Measurements from ENCODE around the gene WDPCP. TPM values are rescaled to one million over a fixed set of nuclear protein-coding genes. Genes with fewer than 3 reads are reported as not detected.

The WDPCP gene
- total and polyA plus RNA-seq, 2 of the 13 experiments (the other 11 are each of a cell fraction or from before 2014, with no cell fraction given), result 2.9 to 5.2 TPM

GRCh38 chr2:63572001-63572400 is 16.3 kb downstream of the WDPCP start:
- DNase-seq (ENCODE audit: low spot score) (no peak), FAIRE-seq (no peak), ATAC-seq (no peak)
- Histone ChIP-seq H3K36me3 (replicated peaks in 1 of 2; ENCODE audit: control insufficient read depth in 1 of 2, insufficient read depth in 2 of 2, low read length in 2 of 2) (no peaks in the 10 kb centered on the region), H4K20me1 (ENCODE audit: insufficient read depth, low read length) (no peaks in the 10 kb centered on the region), H3K9ac (ENCODE audit: insufficient read depth, low read depth, low read length) (no peak overlapping the region), H3K4me2 (ENCODE audit: low read depth, low read length) (no peak overlapping the region), H3K4me1 (ENCODE audit: insufficient read depth, low read length) (peaks cover 7% of the 10 kb centered on the region; the same call in 1 of the 2 replicates), H3K4me3 (replicated peaks in 1 of 3; ENCODE audit: insufficient read depth in 1 of 3, low read depth in 2 of 3, low read length in 3 of 3) (no peak overlapping the region), H3K27ac (ENCODE audit: extremely low read length, insufficient read depth, low read length) (no peak overlapping the region), H3K9me3 (ENCODE audit: low read length) (peaks cover 6% of the 10 kb centered on the region; the same call in 1 of the 2 replicates), H3K27me3 (ENCODE audit: control insufficient read depth in 1 of 2, insufficient read depth in 2 of 2, low read length in 2 of 2) (no peaks in the 10 kb centered on the region), H2AFZ (ENCODE audit: low read length) (no peak overlapping the region), H3K79me2 (ENCODE audit: insufficient read depth, low read length) (no peaks in the 10 kb centered on the region)
- CTCF ChIA-PET (ENCODE audit: low intra/inter-chr PET ratio, low total read pairs), result no interaction called here
- POLR2A ChIA-PET, result no interaction called here
- no TSS peak for BruUV-seq (replicated peaks)
- intact Hi-C loops (cut with micrococcal nuclease; ENCODE audit: unreplicated experiment) (no loop called here), in situ Hi-C loops (cut with HindIII; ENCODE audit: extremely low pct_ligation_motif_present, low pct_unique_long_range_greater_than_20kb) (no loop called here)
- 97% methylated on average over 2 of the region's 2 CpGs for WGBS (ENCODE audit: low lambda C conversion rate)
- TF ChIP-seq REXO4 (CRISPR knock-in tag; IDR thresholded peaks at IDR 0.05; ENCODE audit: borderline replicate concordance) (no peak), DPF2 (CRISPR knock-in tag; IDR thresholded peaks at IDR 0.05; ENCODE audit: borderline replicate concordance, low read depth) (no peak), RFXANK (CRISPR knock-in tag; IDR thresholded peaks at IDR 0.05) (no peak), ZNF549 (CRISPR knock-in tag; IDR thresholded peaks at IDR 0.05) (no peak), ZNF737 (CRISPR knock-in tag; IDR thresholded peaks at IDR 0.05; ENCODE audit: borderline replicate concordance) (no peak), ZGPAT (CRISPR knock-in tag; IDR thresholded peaks at IDR 0.05) (no peak), ZNF510 (CRISPR knock-in tag; IDR thresholded peaks at IDR 0.05; ENCODE audit: low read depth) (no peak), ESRRA (CRISPR knock-in tag; IDR thresholded peaks at IDR 0.05; ENCODE audit: low read depth) (no peak), MTF1 (CRISPR knock-in tag; IDR thresholded peaks at IDR 0.05) (no peak), ZMAT3 (CRISPR knock-in tag; conservative IDR thresholded peaks at IDR 0.05) (no peak), KMT2A (CRISPR knock-in tag; IDR thresholded peaks at IDR 0.05) (no peak)

Measured in HepG2 (cell line).